NCI-H1436 (cell line): ENCODE results near the gene STT3B.
"Not testable (repeated sequence)": the region's sequence is repeated elsewhere in the genome, so short reads cannot be mapped to it uniquely, and the experiment has no call there.

Experiments
- DNase-seq: peaks from one replicate; lab custom pipeline; 2025; lab: John Stamatoyannopoulos, UW

Gene STT3B

GRCh38 chr3:31605333-31605732 is 72.6 kb downstream of the STT3B start:
- not testable (repeated sequence) for DNase-seq

- no peak for DNase-seq
Observed at GRCh38 chr3:31606453-31606852, 73.7 kb downstream of the STT3B start.

GRCh38 chr3:31610700-31611275 is 78.1 kb downstream of the STT3B start:
- DNase-seq: no peak

GRCh38 chr3:31613177-31613576 is 80.5 kb downstream of the STT3B start:
- DNase-seq: no peak

GRCh38 chr3:31613654-31614053 is 80.9 kb downstream of the STT3B start:
- no peak for DNase-seq

- no peak for DNase-seq
Observed at GRCh38 chr3:31614162-31614921, 81.6 kb downstream of the STT3B start.

GRCh38 chr3:31615071-31615875 is 82.5 kb downstream of the STT3B start:
- no peak for DNase-seq

GRCh38 chr3:31616711-31617110 is 84.0 kb downstream of the STT3B start:
- no peak for DNase-seq

GRCh38 chr3:31620656-31621055 is 87.9 kb downstream of the STT3B start:
- no peak for DNase-seq

- DNase-seq: no peak
Observed at GRCh38 chr3:31621314-31621713, 88.6 kb downstream of the STT3B start.

- no peak for DNase-seq
Observed at GRCh38 chr3:31622636-31623288, 90.0 kb downstream of the STT3B start.

GRCh38 chr3:31624083-31624709 is 91.5 kb downstream of the STT3B start:
- no peak for DNase-seq

GRCh38 chr3:31625358-31625757 is 92.6 kb downstream of the STT3B start:
- no peak for DNase-seq

GRCh38 chr3:31629054-31629453 is 96.3 kb downstream of the STT3B start:
- no peak for DNase-seq

- DNase-seq: no peak
Observed at GRCh38 chr3:31634476-31634875, 101.8 kb downstream of the STT3B start.

GRCh38 chr3:31635545-31635944 is 102.8 kb downstream of the STT3B start:
- DNase-seq: no peak

GRCh38 chr3:31636049-31636448 is 103.3 kb downstream of the STT3B start:
- no peak for DNase-seq

GRCh38 chr3:31636694-31637442 is 104.1 kb downstream of the STT3B start:
- DNase-seq: no peak

- DNase-seq: no peak
Observed at GRCh38 chr3:31639828-31640227, 107.1 kb downstream of the STT3B start.

- DNase-seq: no peak
Observed at GRCh38 chr3:31645256-31645655, 112.5 kb downstream of the STT3B start.

- DNase-seq: no peak
Observed at GRCh38 chr3:31648286-31648968, 115.7 kb downstream of the STT3B start.
